ENCODE data around the gene C2orf42. TPM values are rescaled to one million over a fixed set of nuclear protein-coding genes. Genes with fewer than 3 reads are reported as not detected.

Gene C2orf42
- total RNA-seq, 1 experiment from 2014 or later, result 6.8 TPM

DNA sequence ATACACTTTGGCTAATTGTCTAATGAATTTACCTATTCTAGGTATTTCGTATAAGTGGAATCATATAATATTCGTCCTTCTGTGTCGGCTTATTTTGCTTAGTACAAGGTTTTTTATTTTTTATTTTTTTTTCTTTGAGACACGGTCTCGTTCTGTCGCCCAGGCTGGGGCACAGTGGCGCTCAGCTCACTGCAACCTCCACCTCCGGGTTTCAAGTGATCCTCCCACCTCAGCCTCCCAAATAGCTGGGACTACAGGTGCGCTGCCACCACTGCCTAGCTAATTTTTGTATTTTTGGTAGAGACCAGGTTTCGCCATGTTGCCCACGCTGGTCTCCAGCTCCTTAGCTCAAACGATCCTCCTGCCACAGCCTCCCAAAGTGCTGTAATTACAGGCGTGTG is 65.3 kb downstream of the C2orf42 start:
- Mint-ChIP-seq H3K9me3 (no peaks in the 10 kb centered on the region), H3K27ac (peak overlapping the region; percentile 100), H3K36me3 (no peaks in the 10 kb centered on the region), H3K27me3 (ENCODE audit: low read depth) (no peaks in the 10 kb centered on the region; the same call in 1 of the 2 replicates), H3K4me1 (peaks cover 51% of the 10 kb centered on the region), H3K4me3 (peak overlapping the region; percentile 97)
- ATAC-seq (no peak), DNase-seq (ENCODE audit: low spot score) (no peak)
- CTCF ChIA-PET, result interaction anchor here (0.7 to 2.1 kb wide), 6 partner anchors 16 to 1341 kb away, joined by 3 to 11 read pairs (median 6); partner anchors contain the start of gene MXD1
- POLR2A ChIA-PET, result interaction anchor here (0.6 to 4.7 kb wide), 8 partner anchors 9 to 441 kb away, joined by 3 to 60 read pairs (median 22); partner anchors contain the start of genes MXD1 and PCBP1
- TF ChIP-seq, protein P1, sequence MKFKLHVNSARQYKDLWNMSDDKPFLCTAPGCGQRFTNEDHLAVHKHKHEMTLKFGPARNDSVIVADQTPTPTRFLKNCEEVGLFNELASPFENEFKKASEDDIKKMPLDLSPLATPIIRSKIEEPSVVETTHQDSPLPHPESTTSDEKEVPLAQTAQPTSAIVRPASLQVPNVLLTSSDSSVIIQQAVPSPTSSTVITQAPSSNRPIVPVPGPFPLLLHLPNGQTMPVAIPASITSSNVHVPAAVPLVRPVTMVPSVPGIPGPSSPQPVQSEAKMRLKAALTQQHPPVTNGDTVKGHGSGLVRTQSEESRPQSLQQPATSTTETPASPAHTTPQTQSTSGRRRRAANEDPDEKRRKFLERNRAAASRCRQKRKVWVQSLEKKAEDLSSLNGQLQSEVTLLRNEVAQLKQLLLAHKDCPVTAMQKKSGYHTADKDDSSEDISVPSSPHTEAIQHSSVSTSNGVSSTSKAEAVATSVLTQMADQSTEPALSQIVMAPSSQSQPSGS (CRISPR knock-in tag; IDR thresholded peaks at IDR 0.05; ENCODE audit: borderline replicate concordance, low read depth), result no peak
- TF ChIP-seq JUN (CRISPR knock-in tag; IDR thresholded peaks at IDR 0.05) (no peak), FOXP4 (CRISPR knock-in tag; IDR thresholded peaks at IDR 0.05) (no peak), CREM (CRISPR knock-in tag; IDR thresholded peaks at IDR 0.05) (no peak)

DNA sequence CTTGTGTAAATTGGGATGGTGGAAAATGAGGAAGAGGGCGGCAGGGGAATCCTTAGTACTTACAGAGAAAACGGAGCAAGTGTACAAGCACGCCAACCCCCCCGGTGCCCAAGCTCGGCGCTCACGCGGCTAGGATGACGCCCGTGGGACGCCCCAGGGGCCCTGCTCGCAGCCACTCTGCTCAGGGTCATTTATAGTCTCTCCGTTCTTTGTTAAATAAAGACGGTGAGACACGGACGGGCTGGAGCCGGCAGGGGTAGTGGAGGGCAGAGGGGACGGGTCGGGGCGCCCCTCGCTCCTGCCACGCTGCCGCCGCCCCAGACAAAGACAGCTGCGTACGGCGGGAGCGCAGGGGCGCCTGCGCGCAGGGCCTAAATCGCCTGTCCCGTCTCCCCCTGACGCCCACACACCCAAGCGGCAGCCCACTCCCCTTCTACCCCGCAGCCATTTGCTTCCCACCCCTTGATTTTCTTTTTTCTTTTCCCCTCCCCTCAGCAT is 65.8 kb downstream of the C2orf42 start:
- H3K4me1 Mint-ChIP-seq, result peaks cover 51% of the 10 kb centered on the region
- CTCF ChIA-PET, result interaction anchor here (0.7 to 2.1 kb wide), 8 partner anchors 13 to 1341 kb away, joined by 3 to 11 read pairs (median 5); partner anchors contain the start of gene MXD1
- H3K9me3 Mint-ChIP-seq, result no peaks in the 10 kb centered on the region
- no peaks in the 10 kb centered on the region for H3K36me3 Mint-ChIP-seq
- ATAC-seq (peak; percentile 49), DNase-seq (ENCODE audit: low spot score) (peak; percentile 61)
- H3K4me3 Mint-ChIP-seq, result peak overlapping the region; percentile 97
- POLR2A ChIA-PET, result interaction anchor here (0.5 to 4.7 kb wide), 14 partner anchors 8 to 441 kb away, joined by 3 to 60 read pairs (median 6); partner anchors contain the start of genes MXD1 and PCBP1
- no peaks in the 10 kb centered on the region; the same call in 1 of the 2 replicates for H3K27me3 Mint-ChIP-seq (ENCODE audit: low read depth)
- H3K27ac Mint-ChIP-seq, result peak overlapping the region; percentile 100
- TF ChIP-seq ATF1 (CRISPR knock-in tag; IDR thresholded peaks at IDR 0.05), result no peak
- TF ChIP-seq, protein P2, sequence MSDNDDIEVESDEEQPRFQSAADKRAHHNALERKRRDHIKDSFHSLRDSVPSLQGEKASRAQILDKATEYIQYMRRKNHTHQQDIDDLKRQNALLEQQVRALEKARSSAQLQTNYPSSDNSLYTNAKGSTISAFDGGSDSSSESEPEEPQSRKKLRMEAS (CRISPR knock-in tag; IDR thresholded peaks at IDR 0.05), result peak; percentile 41; the same call in 1 of the 2 replicates
- TF ChIP-seq ESRRA (CRISPR knock-in tag; IDR thresholded peaks at IDR 0.05; ENCODE audit: borderline replicate concordance), result 0 out of 2 replicates have a peak, but pooled peaks have one; percentile 46
- TF ChIP-seq ZNF219 (CRISPR knock-in tag; IDR thresholded peaks at IDR 0.05; ENCODE audit: borderline replicate concordance), result no peak
- peak; percentile 23; the same call in 1 of the 2 replicates for TF ChIP-seq ZNF671 (CRISPR knock-in tag; IDR thresholded peaks at IDR 0.05)
- 0 out of 2 replicates have a peak, but pooled peaks have one; percentile 28 for TF ChIP-seq AR (CRISPR knock-in tag; IDR thresholded peaks at IDR 0.05)
- 0 out of 2 replicates have a peak, but pooled peaks have one; percentile 13 for TF ChIP-seq CREM (CRISPR knock-in tag; IDR thresholded peaks at IDR 0.05)
- peak; percentile 86 for TF ChIP-seq ZNF121 (CRISPR knock-in tag; IDR thresholded peaks at IDR 0.05)
- TF ChIP-seq IRF1 (CRISPR knock-in tag; IDR thresholded peaks at IDR 0.05), result peak; percentile 35; the same call in 1 of the 2 replicates
- TF ChIP-seq JUN (CRISPR knock-in tag; IDR thresholded peaks at IDR 0.05), result no peak
- TF ChIP-seq FOXP4 (CRISPR knock-in tag; IDR thresholded peaks at IDR 0.05), result no peak
- TF ChIP-seq MYBL2 (CRISPR knock-in tag; IDR thresholded peaks at IDR 0.05), result 0 out of 2 replicates have a peak, but pooled peaks have one; percentile 38
- 0 out of 2 replicates have a peak, but pooled peaks have one; percentile 50 for TF ChIP-seq RELA (CRISPR knock-in tag; IDR thresholded peaks at IDR 0.05; ENCODE audit: borderline replicate concordance)
- TF ChIP-seq FOXP1 (CRISPR knock-in tag; IDR thresholded peaks at IDR 0.05; ENCODE audit: borderline replicate concordance), result peak; percentile 25; the same call in 1 of the 2 replicates
- peak; percentile 12; the same call in 1 of the 2 replicates for TF ChIP-seq NFATC4 (CRISPR knock-in tag; IDR thresholded peaks at IDR 0.05)
- TF ChIP-seq USF2 (CRISPR knock-in tag; IDR thresholded peaks at IDR 0.05), result no peak
- peak; percentile 77; the same call in 1 of the 2 replicates for TF ChIP-seq ZNF416 (CRISPR knock-in tag; IDR thresholded peaks at IDR 0.05)
